DMS53 treated with DMSO at 0.1 percent for 48 hours (cell line): ENCODE data around the gene ACTA1.
"Not testable (repeated sequence)": the region's sequence is repeated elsewhere in the genome, so short reads cannot be mapped to it uniquely, and the experiment has no call there.

Source experiments
- DNase-seq: peaks from one replicate; lab custom pipeline; 2025; ENCODE audit not compliant: unreplicated experiment; lab: John Stamatoyannopoulos, UW

The ACTA1 gene

GRCh38 chr1:229434005-229434640, at the start of gene ACTA1:
TSS of gene ACTA1 (minus strand) at chr1:229434094. CDS start at chr1:229433115, 979 bp downstream.
- no peak for DNase-seq

DNA sequence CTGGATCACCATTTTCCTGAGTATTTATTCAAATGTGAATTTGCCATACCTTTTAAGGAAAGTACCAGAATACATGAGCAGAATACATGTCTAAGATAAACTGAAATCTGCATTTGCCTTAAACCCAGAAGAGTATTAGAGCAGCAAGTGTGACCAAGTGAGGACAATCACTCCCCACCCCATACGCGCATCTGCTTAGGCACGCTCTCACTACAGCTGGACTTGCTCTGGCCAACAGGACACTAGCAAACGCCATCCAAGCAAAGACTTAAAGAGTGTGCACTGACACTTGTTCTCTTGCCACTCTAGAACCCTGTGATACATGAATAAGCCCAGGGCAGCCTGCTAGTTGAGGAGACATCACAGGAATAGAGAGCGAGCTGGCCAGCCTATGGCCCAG, 48.6 kb upstream of the ACTA1 start:
- no peak for DNase-seq

GRCh38 chr1:229480495-229480894, 46.6 kb upstream of the ACTA1 start:
- DNase-seq: no peak

- DNase-seq: no peak
Observed at GRCh38 chr1:229479660-229480399, 45.9 kb upstream of the ACTA1 start.

- DNase-seq: no peak
Observed at GRCh38 chr1:229478852-229479251, 45.0 kb upstream of the ACTA1 start.

DNA sequence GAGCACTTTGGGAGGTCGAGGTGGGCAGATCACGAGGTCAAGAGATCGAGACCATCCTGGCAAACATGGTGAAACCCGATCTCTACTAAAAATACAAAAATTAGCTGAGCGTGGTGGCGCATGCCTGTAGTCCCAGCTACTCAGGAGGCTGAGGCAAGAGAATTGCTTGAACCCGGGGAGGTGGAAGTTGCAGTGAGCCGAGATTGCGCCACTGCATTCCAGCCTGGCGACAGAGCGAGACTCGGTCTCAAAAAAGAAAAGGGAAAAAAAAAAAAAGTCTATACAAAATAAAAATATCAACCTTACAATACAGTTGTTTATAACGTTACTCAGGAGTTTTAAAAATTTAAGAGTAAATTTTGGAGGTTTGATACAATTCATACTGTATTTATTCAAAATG, 42.0 kb upstream of the ACTA1 start:
- not testable (repeated sequence) for DNase-seq

GRCh38 chr1:229474509-229474908, 40.6 kb upstream of the ACTA1 start:
- DNase-seq: no peak

DNA sequence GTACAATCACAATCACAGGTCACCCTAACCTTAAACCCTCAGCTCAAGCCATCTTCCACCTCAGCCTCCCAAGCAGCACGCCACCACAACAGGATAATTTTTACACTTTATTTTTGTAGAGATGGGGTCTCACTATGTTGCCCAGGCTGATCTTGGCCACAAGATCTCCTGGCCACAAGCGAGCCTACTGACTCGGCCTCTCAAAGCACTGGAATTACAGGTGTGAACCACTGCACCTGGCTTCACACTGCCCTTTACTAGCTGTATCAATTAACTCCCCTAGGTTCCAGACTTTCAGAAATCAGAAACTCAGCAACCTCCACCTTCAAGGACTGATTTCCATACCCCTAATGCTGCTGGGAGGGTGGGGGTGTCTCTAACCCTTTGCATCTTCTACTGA, 37.3 kb upstream of the ACTA1 start:
- no peak for DNase-seq

DNA sequence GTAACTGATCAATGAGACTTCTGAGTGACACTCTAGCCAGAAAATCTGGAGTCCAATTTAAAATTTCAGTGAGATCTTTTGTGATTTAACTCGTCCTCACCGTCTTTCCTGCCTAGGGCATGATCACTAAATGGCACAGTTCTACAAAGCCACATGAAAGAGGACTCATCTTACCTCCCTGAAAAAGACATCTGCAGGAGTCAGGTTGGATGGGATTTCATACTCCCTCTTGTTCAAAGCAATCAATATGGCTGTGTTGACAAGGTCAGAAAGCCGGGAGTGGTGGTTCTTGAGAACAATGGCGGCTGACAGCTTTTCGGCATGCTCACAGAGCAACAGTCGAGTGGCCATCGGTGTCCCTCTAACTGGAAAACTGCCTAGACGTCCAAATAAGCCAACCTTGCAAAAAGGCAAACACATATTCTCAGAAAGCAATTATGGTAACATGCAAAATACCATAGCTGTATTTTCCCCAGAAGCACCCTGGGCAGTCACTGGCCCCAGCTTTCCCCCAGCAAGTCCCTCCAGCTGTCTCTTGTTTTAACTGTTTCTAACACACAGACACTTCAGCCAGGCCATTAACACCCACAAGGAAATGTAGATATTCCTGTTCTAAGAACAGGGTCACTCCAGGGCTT, 36.6 kb upstream of the ACTA1 start:
- DNase-seq: no peak

DNA sequence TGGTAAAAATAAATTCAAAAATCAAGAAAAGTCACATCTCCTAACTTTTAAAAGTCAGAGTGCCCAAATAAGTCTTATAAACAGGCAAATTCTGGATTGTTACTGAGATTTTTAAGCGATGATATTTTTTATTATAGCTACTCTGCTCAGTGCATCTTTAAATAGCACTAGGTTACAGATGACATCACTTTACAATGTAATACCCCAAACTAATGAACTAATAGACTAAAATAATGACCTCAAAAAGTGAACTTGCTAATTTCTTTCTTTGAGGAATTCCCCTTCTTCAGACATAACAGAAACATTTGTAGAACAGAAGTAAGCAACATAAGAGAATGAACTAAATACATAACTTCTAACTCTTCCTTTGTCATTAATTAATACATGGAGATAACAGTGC, 33.0 kb upstream of the ACTA1 start:
- no peak for DNase-seq

DNA sequence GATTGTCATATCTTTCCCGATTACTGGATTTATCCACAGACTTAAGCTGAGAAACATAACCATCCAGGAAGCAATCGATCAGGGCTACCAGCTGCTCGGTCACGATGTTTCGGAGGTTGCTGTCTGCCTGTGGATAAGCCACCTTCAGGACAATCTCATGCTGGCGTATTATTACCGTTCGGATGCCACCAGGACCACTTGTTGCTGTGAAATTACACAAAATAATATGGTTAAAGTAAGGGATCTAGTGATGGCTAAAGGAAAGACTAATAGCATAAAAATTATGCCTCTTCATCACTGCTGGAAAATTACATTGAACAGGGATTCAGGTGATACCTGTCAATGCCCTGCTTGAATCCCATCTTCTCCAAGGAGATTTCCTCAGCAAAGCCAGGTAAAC, 30.8 kb upstream of the ACTA1 start:
- no peak for DNase-seq

- no peak for DNase-seq
Observed at GRCh38 chr1:229461032-229461668, 27.3 kb upstream of the ACTA1 start.

DNA sequence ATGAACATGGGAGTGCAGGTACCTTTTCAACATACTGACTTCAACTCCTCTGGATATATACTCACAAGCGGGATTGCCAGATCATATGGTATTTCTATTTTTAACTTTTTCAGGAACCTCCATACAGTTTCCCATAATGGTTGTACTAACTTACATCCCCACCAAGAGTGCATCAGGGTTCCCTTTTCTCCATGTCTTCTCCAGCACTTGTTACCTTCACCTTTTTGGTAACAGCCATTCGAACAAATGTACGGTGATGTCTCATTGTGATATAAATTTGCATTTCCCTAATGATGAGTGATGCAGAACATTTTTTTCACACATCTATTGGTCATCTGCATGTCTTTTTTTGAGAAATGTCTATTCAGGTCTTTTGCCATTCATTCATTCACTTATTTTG, 25.9 kb upstream of the ACTA1 start:
- DNase-seq: no peak

GRCh38 chr1:229457436-229457835, 23.5 kb upstream of the ACTA1 start:
- DNase-seq: no peak

DNA sequence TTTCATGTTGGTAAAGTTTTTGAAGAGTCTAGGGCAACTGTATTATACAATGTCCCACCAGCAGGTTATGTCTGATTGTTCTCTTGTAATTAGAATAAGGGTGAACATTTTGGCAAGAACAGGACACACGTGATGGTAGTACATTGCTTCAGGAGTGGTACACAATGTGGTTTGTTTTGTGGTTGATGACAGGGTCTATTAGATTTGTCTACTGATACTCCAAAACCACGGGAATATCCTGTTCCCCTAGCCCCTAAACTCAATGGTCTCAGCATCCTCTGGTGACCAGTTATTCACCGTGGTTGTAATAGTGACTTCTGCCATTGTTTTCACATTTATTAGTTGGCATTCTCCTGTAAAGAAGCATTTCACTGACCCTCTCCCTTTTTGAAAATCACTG, 22.1 kb upstream of the ACTA1 start:
- DNase-seq: no peak

DNA sequence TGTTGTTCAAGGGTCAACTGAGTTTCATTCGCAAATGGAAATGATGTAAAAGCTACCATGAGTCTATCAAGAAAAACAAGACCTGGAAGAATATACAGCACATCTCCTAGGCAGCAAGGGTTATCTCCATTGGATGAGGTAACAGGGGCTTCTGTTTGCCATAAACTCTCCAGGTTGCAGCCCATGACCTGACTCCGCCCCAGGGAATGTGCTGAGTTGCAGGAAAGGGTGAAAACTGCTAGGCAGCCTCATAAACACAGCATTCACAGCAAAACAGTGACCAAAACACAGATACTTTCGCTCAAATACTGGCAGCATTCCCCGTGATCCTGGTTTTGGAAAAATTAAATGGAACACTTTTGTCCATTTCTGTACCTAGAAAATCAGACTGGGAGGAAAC, 20.2 kb upstream of the ACTA1 start:
- no peak for DNase-seq

GRCh38 chr1:229452956-229453801, 19.3 kb upstream of the ACTA1 start:
- DNase-seq: no peak

DNA sequence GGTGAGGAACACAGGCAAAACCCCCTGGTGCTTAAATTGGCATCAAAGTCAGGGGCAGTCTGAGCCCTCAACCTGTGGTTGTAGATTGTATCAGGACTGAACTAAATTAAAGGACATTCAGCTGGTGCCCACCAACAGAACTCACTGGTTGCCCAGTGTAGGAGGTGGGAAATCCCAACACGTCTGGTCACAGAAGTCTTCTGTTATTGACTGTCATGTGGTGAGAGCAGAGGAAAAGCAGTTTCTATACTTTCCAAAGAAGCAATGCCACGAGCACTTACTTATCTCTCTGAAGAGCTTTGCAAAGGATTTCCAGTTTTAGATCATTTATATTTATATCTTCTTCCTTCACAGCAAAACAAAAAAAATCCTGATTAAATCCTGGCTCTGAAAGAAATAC, 15.0 kb upstream of the ACTA1 start:
- DNase-seq: no peak

GRCh38 chr1:229448354-229448753, 14.5 kb upstream of the ACTA1 start:
- no peak for DNase-seq

DNA sequence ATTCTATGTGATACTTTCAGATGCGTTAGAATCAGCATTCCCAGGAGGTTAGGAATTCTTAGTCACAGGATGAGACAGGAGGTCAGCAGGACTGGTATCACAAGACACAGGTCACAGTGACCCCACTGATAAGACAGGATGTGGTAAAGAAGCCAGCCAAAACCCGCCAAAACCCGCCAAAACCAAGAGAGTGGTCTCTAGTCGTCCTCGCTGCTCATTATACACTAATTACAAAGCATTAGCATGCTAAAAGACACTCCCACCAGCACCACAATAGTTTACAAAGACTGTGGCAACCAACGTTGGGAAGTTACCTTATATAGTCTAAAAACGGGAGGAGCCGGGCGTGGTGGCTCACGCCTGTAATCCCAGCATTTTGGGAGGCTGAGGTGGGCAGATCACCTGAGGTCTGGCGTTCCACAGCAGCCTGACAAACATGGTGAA, 13.9 kb upstream of the ACTA1 start:
- DNase-seq: no peak

DNA sequence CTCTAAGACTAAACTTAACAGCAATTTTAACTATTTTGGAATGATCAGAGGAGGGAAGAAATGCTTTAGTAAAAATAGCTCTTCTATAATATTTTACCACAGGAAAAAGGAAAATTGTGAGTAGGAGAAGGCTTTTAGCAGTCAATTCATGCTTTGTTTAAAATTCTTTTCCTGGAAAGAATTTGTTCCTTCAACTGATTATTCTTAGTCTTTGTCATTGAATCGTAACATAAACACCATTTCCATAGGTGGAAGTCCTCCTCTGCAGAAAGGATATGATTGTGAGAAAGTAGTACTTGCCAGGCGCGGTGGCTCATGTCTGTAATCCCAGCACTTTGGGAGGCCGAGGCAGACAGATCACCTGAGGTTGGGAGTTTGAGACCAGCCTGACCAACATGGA, 11.9 kb upstream of the ACTA1 start:
- no peak for DNase-seq
